NCI-H2227 treated with DMSO at 0.1 percent for 48 hours (cell line): ENCODE results near the gene ZNF48.

Experiments
- DNase-seq: peaks from one replicate; lab custom pipeline; 2025; lab: John Stamatoyannopoulos, UW

Gene ZNF48

GRCh38 chr16:30444231-30445148, 49.3 kb downstream of the ZNF48 start:
- DNase-seq: no peak

- DNase-seq: no peak
Observed at GRCh38 chr16:30445149-30445407, 49.9 kb downstream of the ZNF48 start.

- DNase-seq: peak; percentile 96
Observed at GRCh38 chr16:30445408-30446202, 50.4 kb downstream of the ZNF48 start, which contains the start of gene SEPHS2. TSS of gene SEPHS2 (minus strand) at chr16:30445874. CDS start at chr16:30445727, 147 bp downstream.

- no peak for DNase-seq
Observed at GRCh38 chr16:30446203-30446595, 51.0 kb downstream of the ZNF48 start.

- no peak for DNase-seq
Observed at GRCh38 chr16:30447512-30448226, 52.4 kb downstream of the ZNF48 start.

GRCh38 chr16:30449116-30449435, 53.9 kb downstream of the ZNF48 start:
- no peak for DNase-seq
